Trophoblast cell (in vitro differentiated cells and primary cell): Measurements from ENCODE around the gene TPST1.
"Not testable (repeated sequence)": the region's sequence is repeated elsewhere in the genome, so short reads cannot be mapped to it uniquely, and the experiment has no call there.

Experiments used
- DNase-seq, 2 donors: peaks; one replicate each; pipeline ENCODE4 v3.0.0-alpha.2; 2016
- H2AFZ ChIP-seq: 2 replicates; pipeline ENCODE4 v1.6.1; 2013; ENCODE audit warnings: low read length, moderate library complexity, mild to moderate bottlenecking; ENCODE audit not compliant: insufficient read depth, poor library complexity
- H2AK5ac ChIP-seq: 2 replicates; pipeline ENCODE4 v1.6.1; 2013; ENCODE audit warnings: mild to moderate bottlenecking, low read length
- H2BK120ac ChIP-seq: 2 replicates; pipeline ENCODE4 v1.6.1; 2013; ENCODE audit warnings: low read length, mild to moderate bottlenecking, moderate library complexity; ENCODE audit not compliant: insufficient read depth, poor library complexity
- H2BK12ac ChIP-seq: 2 replicates; pipeline ENCODE4 v1.6.1; 2013; ENCODE audit warnings: mild to moderate bottlenecking, low read length, moderate library complexity
- H2BK5ac ChIP-seq: 2 replicates; pipeline ENCODE4 v1.6.1; 2013; ENCODE audit warnings: low read length, low read depth, moderate library complexity, mild to moderate bottlenecking; ENCODE audit not compliant: poor library complexity
- H3K14ac ChIP-seq: 2 replicates; pipeline ENCODE4 v1.6.1; 2013; ENCODE audit warnings: mild to moderate bottlenecking, low read length
- H3K18ac ChIP-seq: 2 replicates; pipeline ENCODE4 v1.6.1; 2013; ENCODE audit warnings: mild to moderate bottlenecking, low read length
- H3K23ac ChIP-seq: 2 replicates; pipeline ENCODE4 v1.6.1; 2013; ENCODE audit warnings: low read length
- H3K27ac ChIP-seq: 2 replicates; pipeline ENCODE4 v1.5.1; 2013; ENCODE audit warnings: low read depth, mild to moderate bottlenecking, inconsistent platforms, low read length, moderate library complexity
- H3K27me3 ChIP-seq: 2 replicates; pipeline ENCODE4 v1.6.1; 2013; ENCODE audit warnings: inconsistent platforms, mild to moderate bottlenecking, low read length, moderate library complexity; ENCODE audit not compliant: insufficient read depth
- H3K36me3 ChIP-seq, 2 experiments: 1 replicate in 1 of 2; 2 replicates in 1 of 2; pipeline ENCODE4 v1.6.1; 2013; ENCODE audit warnings: low read length in 2 of 2, mild to moderate bottlenecking in 2 of 2, moderate library complexity in 1 of 2; ENCODE audit not compliant: insufficient read depth in 2 of 2, control insufficient read depth in 1 of 2
- H3K4ac ChIP-seq: 2 replicates; pipeline ENCODE4 v1.6.1; 2013; ENCODE audit warnings: low read depth, mild to moderate bottlenecking, low read length, moderate library complexity
- H3K4me1 ChIP-seq, 2 experiments: 1 replicate in 1 of 2; 2 replicates in 1 of 2; pipeline ENCODE4 v1.6.1; 2013; ENCODE audit warnings: low read length in 2 of 2, mild to moderate bottlenecking in 2 of 2, moderate library complexity in 1 of 2; ENCODE audit not compliant: insufficient read depth in 2 of 2, control insufficient read depth in 1 of 2
- H3K4me2 ChIP-seq: 2 replicates; pipeline ENCODE4 v1.6.1; 2013; ENCODE audit warnings: inconsistent platforms, mild to moderate bottlenecking, low read length, moderate library complexity
- H3K4me3 ChIP-seq: 2 replicates; pipeline ENCODE4 v1.5.1; 2013; ENCODE audit warnings: mild to moderate bottlenecking, low read depth, low read length, inconsistent platforms
- H3K79me1 ChIP-seq: one replicate; pipeline ENCODE4 v1.6.1; 2013; ENCODE audit warnings: low read length
- H3K79me2 ChIP-seq: 2 replicates; pipeline ENCODE4 v1.6.1; 2013; ENCODE audit warnings: low read length, mild to moderate bottlenecking; ENCODE audit not compliant: control insufficient read depth, insufficient read depth, poor library complexity
- H3K9ac ChIP-seq: 2 replicates; pipeline ENCODE4 v1.6.1; 2013; ENCODE audit warnings: mild to moderate bottlenecking, low read length
- H3K9me3 ChIP-seq: 2 replicates; pipeline ENCODE4 v1.6.1; 2013; ENCODE audit warnings: low read depth, mild to moderate bottlenecking, control low read depth, inconsistent platforms, low read length; ENCODE audit not compliant: insufficient read depth
- H4K12ac ChIP-seq: 2 replicates; pipeline ENCODE4 v1.6.1; 2013; ENCODE audit warnings: low read depth, mild to moderate bottlenecking, low read length, moderate library complexity
- H4K8ac ChIP-seq: 2 replicates; pipeline ENCODE4 v1.6.1; 2013; ENCODE audit warnings: low read depth, mild to moderate bottlenecking, low read length, moderate library complexity
- H4K91ac ChIP-seq: one replicate; pipeline ENCODE4 v1.6.1; 2013; ENCODE audit warnings: low read depth, mild to moderate bottlenecking, low read length, moderate library complexity
- WGBS: extraction: QIAGEN DNeasy Blood & Tissue Kit; methylation state at CpG from one replicate; pipeline ENCODE4 v1.1.7; 2013; ENCODE audit warnings: missing lambda C conversion rate; ENCODE audit not compliant: insufficient read length, insufficient coverage; ENCODE audit errors: extremely low coverage; 5-methylcytosine and 5-hydroxymethylcytosine counted together

The TPST1 gene

DNA sequence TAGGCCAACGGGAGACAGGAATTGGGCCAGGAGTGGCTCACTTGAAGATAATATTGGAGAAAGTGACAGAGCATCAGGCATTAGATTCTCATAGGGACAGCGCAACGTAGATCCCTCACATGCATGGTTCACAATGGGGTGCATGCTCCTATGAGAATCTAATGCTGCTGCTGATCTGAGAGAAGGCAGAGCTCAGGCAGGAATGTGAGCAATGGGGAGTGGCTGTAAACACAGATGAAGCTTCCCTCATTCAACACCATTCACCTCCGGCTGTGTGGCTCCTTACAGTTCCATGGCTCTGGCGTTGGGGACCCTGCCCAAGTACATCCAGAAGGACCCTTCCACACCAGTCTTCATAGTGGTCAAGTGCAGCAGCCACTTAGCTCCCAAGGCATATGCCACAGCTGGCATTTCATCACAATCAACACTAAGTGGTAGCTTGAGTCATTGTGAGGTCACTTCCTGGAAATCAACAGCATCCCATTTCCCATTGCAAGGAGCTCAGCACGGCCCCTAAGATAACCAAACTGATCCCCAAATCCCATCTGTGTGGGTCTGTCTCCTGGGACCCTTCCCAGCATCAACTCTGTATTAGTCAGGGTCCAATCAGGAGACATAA is 174.5 kb downstream of the TPST1 start:
- Histone ChIP-seq H3K9me3 (no peaks in the 10 kb centered on the region), H3K27me3 (no peaks in the 10 kb centered on the region), H3K4ac (no peak overlapping the region), H3K4me3 (no peak overlapping the region), H3K79me2 (no peaks in the 10 kb centered on the region), H3K4me2 (no peak overlapping the region), H4K12ac (no peak overlapping the region), H3K18ac (no peak overlapping the region), H3K14ac (no peak overlapping the region), H2AFZ (no peak overlapping the region), H2AK5ac (no peak overlapping the region), H4K8ac (no peak overlapping the region), H4K91ac (no peak overlapping the region), H3K36me3 (peaks cover 4 to 10% of the 10 kb centered on the region in 2 experiments), H3K79me1 (no peaks in the 10 kb centered on the region), H2BK12ac (no peak overlapping the region), H2BK5ac (no peak overlapping the region), H2BK120ac (no peak overlapping the region), H3K9ac (no peak overlapping the region), H3K4me1 (no peaks in the 10 kb centered on the region), H3K27ac (no peak overlapping the region), H3K23ac (no peak overlapping the region)
- no CpG with 5 or more reads among the region's 6 CpGs for whole genome bisulfite sequencing
- peak in 1 of 2 donors; percentile 54 for DNase-seq

GRCh38 chr7:66380272-66380888 is 175.2 kb downstream of the TPST1 start:
- no peak overlapping the region for H2BK12ac ChIP-seq
- no peaks in the 10 kb centered on the region for H3K9me3 ChIP-seq
- no peak overlapping the region for H3K4ac ChIP-seq
- no peak overlapping the region for H4K91ac ChIP-seq
- H3K27ac ChIP-seq = no peak overlapping the region
- peaks cover 4 to 10% of the 10 kb centered on the region in 2 experiments for H3K36me3 ChIP-seq
- H4K12ac ChIP-seq = no peak overlapping the region
- no peak overlapping the region for H2AFZ ChIP-seq
- H3K14ac ChIP-seq = no peak overlapping the region
- H3K18ac ChIP-seq = no peak overlapping the region
- H3K23ac ChIP-seq = no peak overlapping the region
- H3K4me1 ChIP-seq = no peaks in the 10 kb centered on the region
- WGBS = no CpG with 5 or more reads among the region's 5 CpGs
- H3K9ac ChIP-seq = no peak overlapping the region
- no peak overlapping the region for H3K4me3 ChIP-seq
- no peaks in the 10 kb centered on the region for H3K79me2 ChIP-seq
- peak; percentile 24 to 66 for DNase-seq
- H3K79me1 ChIP-seq = no peaks in the 10 kb centered on the region
- H4K8ac ChIP-seq = no peak overlapping the region
- no peak overlapping the region for H3K4me2 ChIP-seq
- no peak overlapping the region for H2BK5ac ChIP-seq
- H2BK120ac ChIP-seq = no peak overlapping the region
- H3K27me3 ChIP-seq = no peaks in the 10 kb centered on the region
- H2AK5ac ChIP-seq = no peak overlapping the region

DNA sequence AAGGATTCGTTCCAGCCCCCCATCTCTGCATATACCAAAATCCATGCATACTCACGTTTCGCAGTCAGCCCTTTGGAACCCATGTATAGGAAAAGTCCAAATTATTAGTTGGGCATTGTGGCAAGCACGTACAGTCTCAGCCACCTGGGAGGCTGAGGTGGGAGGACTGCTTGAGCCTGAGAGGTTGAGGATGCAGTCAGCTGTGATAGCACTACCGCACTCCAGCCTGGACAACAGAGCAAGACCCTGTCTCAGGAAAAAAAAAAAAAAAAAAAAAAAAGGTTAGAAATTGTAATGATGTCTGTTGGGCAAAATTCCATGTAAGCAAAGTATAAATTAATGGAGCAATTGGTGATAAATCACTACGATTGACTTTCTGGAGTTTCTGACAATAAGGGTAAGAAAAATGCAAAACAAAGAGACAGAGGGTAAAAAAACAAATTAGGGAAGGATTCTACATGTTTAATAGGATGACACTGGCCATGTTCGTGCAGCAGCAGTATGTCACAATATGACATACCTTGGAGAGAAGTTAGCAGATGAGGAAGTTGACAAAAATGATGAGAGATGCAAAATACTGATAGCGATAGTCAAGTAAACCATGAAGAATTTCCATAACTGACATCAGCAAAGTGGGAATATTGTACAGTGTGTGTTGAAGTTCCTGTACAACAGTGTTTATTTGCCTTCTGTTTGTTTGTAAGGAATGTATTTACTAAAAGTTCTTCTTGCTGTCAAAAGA is 177.2 kb downstream of the TPST1 start:
- DNase-seq = peak; percentile 45 to 90
- WGBS = no CpG with 5 or more reads among the region's 8 CpGs
- H3K4me3 ChIP-seq = not testable (repeated sequence)

GRCh38 chr7:66385191-66385905 is 180.2 kb downstream of the TPST1 start:
- H2AK5ac ChIP-seq, H3K36me3 ChIP-seq, H3K27me3 ChIP-seq, H2AFZ ChIP-seq, H4K8ac ChIP-seq, H2BK12ac ChIP-seq, H3K79me1 ChIP-seq, H3K23ac ChIP-seq, H3K79me2 ChIP-seq, H2BK120ac ChIP-seq, H3K18ac ChIP-seq, H3K4me1 ChIP-seq, H2BK5ac ChIP-seq, H3K4me2 ChIP-seq, H3K4me3 ChIP-seq, H3K9ac ChIP-seq, H3K14ac ChIP-seq, H4K12ac ChIP-seq, H3K27ac ChIP-seq, H4K91ac ChIP-seq, H3K9me3 ChIP-seq, H3K4ac ChIP-seq: not testable (repeated sequence)
- WGBS = no CpG with 5 or more reads among the region's 5 CpGs
- DNase-seq = peak in 1 of 2 donors; percentile 46

More for the DNA sequence above, 177.2 kb downstream of the TPST1 start:
- H3K27me3 ChIP-seq, H3K9ac ChIP-seq, H3K23ac ChIP-seq, H3K79me1 ChIP-seq, H2AFZ ChIP-seq, H3K14ac ChIP-seq, H4K91ac ChIP-seq, H4K8ac ChIP-seq, H2AK5ac ChIP-seq, H3K27ac ChIP-seq, H3K4me2 ChIP-seq, H3K36me3 ChIP-seq, H3K4ac ChIP-seq, H3K79me2 ChIP-seq, H3K9me3 ChIP-seq, H3K4me1 ChIP-seq, H3K18ac ChIP-seq, H2BK120ac ChIP-seq, H2BK12ac ChIP-seq, H2BK5ac ChIP-seq, H4K12ac ChIP-seq: not testable (repeated sequence)
